Ascending aorta (tissue), 2 donors: ENCODE results near the gene OR13J1. TPM values are rescaled to one million over a fixed set of nuclear protein-coding genes. Genes with fewer than 3 reads are reported as not detected.

Experiments used
- DNase-seq, 2 donors: peaks; one replicate each; pipeline ENCODE4 v3.0.0-alpha.2; 2019; ENCODE audit warnings: low spot score in 2 of 2
- H3K27ac ChIP-seq, 2 donors: fragments of 200-600 bp; sonication (generic); one replicate each; pipeline ENCODE4 v1.5.1; 2016 to 2017; ENCODE audit warnings: mild to moderate bottlenecking in 1 of 2
- H3K27me3 ChIP-seq: fragments of 200-600 bp; sonication (generic); one replicate; pipeline ENCODE4 v1.5.1; 2017
- H3K36me3 ChIP-seq, 2 donors: fragments of 200-600 bp; sonication (generic); one replicate each; pipeline ENCODE4 v1.5.1; 2016
- H3K4me1 ChIP-seq, 2 donors: fragments of 200-600 bp; sonication (generic); one replicate each; pipeline ENCODE4 v1.5.1; 2016 to 2017; ENCODE audit warnings: mild to moderate bottlenecking in 1 of 2
- H3K4me3 ChIP-seq, 2 donors: fragments of 200-600 bp; sonication (generic); one replicate each; pipeline ENCODE4 v1.5.1; 2016 to 2017; ENCODE audit warnings: mild to moderate bottlenecking in 1 of 2
- H3K9me3 ChIP-seq, 2 donors: fragments of 200-600 bp; sonication (generic); one replicate each; pipeline ENCODE4 v1.5.1; 2016
- CTCF ChIP-seq, 3 experiments: fragments of 200-600 bp in 2 of 3; fragments of 450-650 bp in 1 of 3; sonication (generic) in 2 of 3; IDR thresholded peaks; one replicate each; pipeline ENCODE4 v1.5.1; 2016 to 2019; ENCODE audit warnings: antibody characterized with exemption in 3 of 3, mild to moderate bottlenecking in 1 of 3, moderate library complexity in 1 of 3
- intact Hi-C: fragments of 100-400 bp; cut with DNase I; formaldehyde crosslinking; loops from one replicate; pipeline ENCODE4 v1.15.1; 2023
- total RNA-seq: library from RNA; depleted of rRNA; stranded (reverse); fragments of >200 nt; gene quantifications from one replicate; pipeline ENCODE4 v1.1.0, GENCODE V29; 2016

OR13J1 gene
- not detected for total RNA-seq

GRCh38 chr9:35870351-35870923 is at the start of gene OR13J1:
Gene OR13J1 (minus strand): TSS chr9:35870401. CDS start chr9:35870401, 0 bp downstream.
- intact Hi-C loops, result no loop called here
- no peaks in the 10 kb centered on the region for H3K27me3 ChIP-seq
- H3K9me3 ChIP-seq, result peaks cover 0 to under 1% of the 10 kb centered on the region in 2 donors
- TF ChIP-seq CTCF (IDR thresholded peaks at IDR 0.05), result no peak
- H3K36me3 ChIP-seq, result no peaks in the 10 kb centered on the region
- DNase-seq, result no peak
- no peak within 1 kb of the TSS for H3K27ac ChIP-seq
- H3K4me3 ChIP-seq, result no peak within 1 kb of the TSS
- H3K4me1 ChIP-seq, result no peaks in the 10 kb centered on the region

- peak overlapping the region; percentile 15 to 44 for H3K27ac ChIP-seq
- intact Hi-C loops, result no loop called here
These were observed 49.2 kb upstream of the OR13J1 start for GRCh38 chr9:35919212-35920008.

GRCh38 chr9:35918780-35919179 is 48.6 kb upstream of the OR13J1 start:
- Histone ChIP-seq H3K27me3 (no peaks in the 10 kb centered on the region), H3K9me3 (no peaks in the 10 kb centered on the region), H3K4me3 (no peak overlapping the region), H3K36me3 (no peaks in the 10 kb centered on the region), H3K4me1 (peaks cover under 1 to 6% of the 10 kb centered on the region in 2 donors), H3K27ac (peak overlapping the region in 1 of 2 donors; percentile 54)
- no peak for DNase-seq
- intact Hi-C loops, result no loop called here
- no peak for TF ChIP-seq CTCF (IDR thresholded peaks at IDR 0.05)

More at GRCh38 chr9:35919212-35920008, 49.2 kb upstream of the OR13J1 start:
- Histone ChIP-seq H3K36me3 (no peaks in the 10 kb centered on the region), H3K27me3 (no peaks in the 10 kb centered on the region), H3K4me3 (no peak overlapping the region), H3K4me1 (peaks cover 3 to 10% of the 10 kb centered on the region in 2 donors), H3K9me3 (no peaks in the 10 kb centered on the region)
- TF ChIP-seq CTCF (IDR thresholded peaks at IDR 0.05), result no peak
- no peak for DNase-seq

- H3K9me3 ChIP-seq, result no peaks in the 10 kb centered on the region
- intact Hi-C loops, result no loop called here
- DNase-seq, result no peak
These were observed 47.1 kb upstream of the OR13J1 start for GRCh38 chr9:35917261-35917660.

GRCh38 chr9:35915681-35916294 is 45.6 kb upstream of the OR13J1 start:
- H3K27ac ChIP-seq, result peak overlapping the region; percentile 25 to 41
- H3K9me3 ChIP-seq, result no peaks in the 10 kb centered on the region
- peaks cover 4 to 17% of the 10 kb centered on the region in 2 donors for H3K4me1 ChIP-seq
- no peaks in the 10 kb centered on the region for H3K27me3 ChIP-seq
- TF ChIP-seq CTCF (IDR thresholded peaks at IDR 0.05), result no peak
- no peak overlapping the region for H3K4me3 ChIP-seq
- no peaks in the 10 kb centered on the region for H3K36me3 ChIP-seq
- DNase-seq, result no peak
- intact Hi-C loops, result no loop called here

More at GRCh38 chr9:35917261-35917660, 47.1 kb upstream of the OR13J1 start:
- H3K27me3 ChIP-seq, result no peaks in the 10 kb centered on the region
- H3K4me3 ChIP-seq, result no peak overlapping the region
- peaks cover 0 to 5% of the 10 kb centered on the region in 2 donors for H3K4me1 ChIP-seq
- TF ChIP-seq CTCF (IDR thresholded peaks at IDR 0.05), result no peak
- H3K36me3 ChIP-seq, result no peaks in the 10 kb centered on the region
- H3K27ac ChIP-seq, result peak overlapping the region; percentile 34 to 54
